Heart right ventricle (tissue), 16 donors: Measurements from ENCODE around the gene FBP2. TPM values are rescaled to one million over a fixed set of nuclear protein-coding genes. Genes with fewer than 3 reads are reported as not detected.
A peak's percentile ranks its signal among the peaks of the same experiment; 100 is the strongest.

Experiments
- ATAC-seq, 8 donors: fragments of 200-7000 bp; cut with Tn5 transposase; one replicate each; pipeline ENCODE4 v1.9.1; 2020; ENCODE audit warnings: mild to moderate bottlenecking in 8 of 8, moderate library complexity in 8 of 8, moderate number of reproducible peaks in 1 of 8
- DNase-seq, 2 donors: peaks; one replicate each; pipeline ENCODE4 v3.0.0-alpha.2; 2020
- H3K27ac ChIP-seq, 10 donors: fragments of 200-600 bp; sonication (generic) in 2 of 10; one replicate each; pipeline versions ENCODE4 v1.5.0 to v1.8.0; 2020 to 2022; ENCODE audit warnings: mild to moderate bottlenecking in 3 of 10
- H3K27me3 ChIP-seq, 7 donors: fragments of 200-600 bp; one replicate each; pipeline ENCODE4 v1.8.0; 2021 to 2022; ENCODE audit warnings: mild to moderate bottlenecking in 2 of 7
- H3K36me3 ChIP-seq, 9 donors: fragments of 200-600 bp; sonication (generic) in 1 of 9; one replicate each; pipeline versions ENCODE4 v1.5.0 to v1.8.0; 2020 to 2022; ENCODE audit warnings: mild to moderate bottlenecking in 2 of 9
- H3K4me1 ChIP-seq, 9 donors: fragments of 200-600 bp; sonication (generic) in 1 of 9; one replicate each; pipeline versions ENCODE4 v1.5.0 to v1.8.0; 2020 to 2022; ENCODE audit warnings: mild to moderate bottlenecking in 4 of 9
- H3K4me3 ChIP-seq, 10 donors: fragments of 200-600 bp; sonication (generic) in 2 of 10; one replicate each; pipeline versions ENCODE4 v1.5.0 to v1.8.0; 2020 to 2022; ENCODE audit warnings: mild to moderate bottlenecking in 7 of 10, moderate library complexity in 2 of 10
- H3K9me3 ChIP-seq, 11 donors: fragments of 200-600 bp in 10 of 11; sonication (generic) in 2 of 11; one replicate each; pipeline versions ENCODE4 v1.5.0 to v1.8.0; 2013 to 2022; ENCODE audit warnings: mild to moderate bottlenecking in 2 of 11, control low read depth in 1 of 11, moderate library complexity in 1 of 11
- WGBS, 2 donors: extraction: QIAGEN DNeasy Blood & Tissue Kit; methylation state at CpG; one replicate each; pipeline ENCODE4 v1.1.7; 2013; ENCODE audit warnings: inconsistent platforms in 1 of 2; 5-methylcytosine and 5-hydroxymethylcytosine counted together
- intact Hi-C, 10 donors: fragments of 100-400 bp; cut with DNase I; formaldehyde crosslinking; loops; one replicate each; pipeline versions ENCODE4 v1.11.1 to v1.14.2; 2022
- long read RNA-seq, 3 donors: library from polyadenylated mRNA; unstranded; transcript quantifications; one replicate each; pipeline ENCODE4 v2.0.0, GENCODE V29; 2020 to 2021
- polyA plus RNA-seq, 2 donors: library from polyadenylated mRNA; stranded (reverse); fragments of 200-250 nt; gene quantifications; one replicate each; pipeline ENCODE4 v1.2.3, GENCODE V29; 2013
- total RNA-seq, 10 donors: library from RNA; stranded (reverse); fragmentation: NEBNext Ultra II Directional in 3 of 10; extraction: Animal tissue kit (Norgen Biotek cat#: 25700) in 3 of 10; gene quantifications; one replicate each; pipeline versions ENCODE4 v1.2.1 to v1.2.4, GENCODE V29; 2021 to 2023
- TF ChIP-seq, protein P1 (sequence below), 9 donors: fragments of 200-600 bp; sonication (generic) in 2 of 9; IDR thresholded peaks; one replicate each; pipeline versions ENCODE4 v1.5.0 to v1.8.0; 2021 to 2022; ENCODE audit warnings: antibody characterized with exemption in 9 of 9, mild to moderate bottlenecking in 5 of 9, moderate library complexity in 1 of 9
- donor health status: Arrhythmogenic right ventricular cardiomyopathy.
- donor health status: ischemic (EF 13 %, LVEDD 7.1; RV severe dilation, severe dysfunction).
- donor health status: healthy with polysubstance abuse.
- donor health status: DM: no; HTN: yes; CAD: no.
- donor health status: DM: no; HTN: no; CAD: no.
- donor health status: ischemic (EF 25% LVEDD 6.9; RV normal size, moderate dysfunction).
- donor health status: ischemic (EF 25% LVEDD 5.7; RV mildly dilated, moderate dysfunction).
- donor health status: healthy.
- donor health status: DM: yes; HTN: yes; CAD: no.
- donor health status: Ischemic cardiomyopathy.
- donor health status: ischemic (EF 35%, LVEDD 5.7; RV mildly dilated, moderate dysfunction).
- donor health status: nonischemic (EF 11% LVEDD 7.7; RV severe dilation, severe dysfunction).
- donor health status: DM: yes; HTN: yes; CAD: no.
- donor health status: PGD.
- donor health status: ischemic (EF 29% LVEDD 5.4; RV normal size, mild dysfunction).
- donor health status: nonischemic (EF 23%, LVEDD 6.1; RV moderate dilation, normal function).

Gene FBP2
- under 1 TPM in 1 of 10 donors, not detected in 9; 0.51 TPM for total RNA-seq
- polyA plus RNA-seq, result under 1 TPM in 1 of 2 donors, not detected in 1; 0.04 TPM
- long read RNA-seq, donor 1, result 0 reads
- long read RNA-seq, donor 2, result 0 reads
- long read RNA-seq, donor 3, result 0 reads

DNA sequence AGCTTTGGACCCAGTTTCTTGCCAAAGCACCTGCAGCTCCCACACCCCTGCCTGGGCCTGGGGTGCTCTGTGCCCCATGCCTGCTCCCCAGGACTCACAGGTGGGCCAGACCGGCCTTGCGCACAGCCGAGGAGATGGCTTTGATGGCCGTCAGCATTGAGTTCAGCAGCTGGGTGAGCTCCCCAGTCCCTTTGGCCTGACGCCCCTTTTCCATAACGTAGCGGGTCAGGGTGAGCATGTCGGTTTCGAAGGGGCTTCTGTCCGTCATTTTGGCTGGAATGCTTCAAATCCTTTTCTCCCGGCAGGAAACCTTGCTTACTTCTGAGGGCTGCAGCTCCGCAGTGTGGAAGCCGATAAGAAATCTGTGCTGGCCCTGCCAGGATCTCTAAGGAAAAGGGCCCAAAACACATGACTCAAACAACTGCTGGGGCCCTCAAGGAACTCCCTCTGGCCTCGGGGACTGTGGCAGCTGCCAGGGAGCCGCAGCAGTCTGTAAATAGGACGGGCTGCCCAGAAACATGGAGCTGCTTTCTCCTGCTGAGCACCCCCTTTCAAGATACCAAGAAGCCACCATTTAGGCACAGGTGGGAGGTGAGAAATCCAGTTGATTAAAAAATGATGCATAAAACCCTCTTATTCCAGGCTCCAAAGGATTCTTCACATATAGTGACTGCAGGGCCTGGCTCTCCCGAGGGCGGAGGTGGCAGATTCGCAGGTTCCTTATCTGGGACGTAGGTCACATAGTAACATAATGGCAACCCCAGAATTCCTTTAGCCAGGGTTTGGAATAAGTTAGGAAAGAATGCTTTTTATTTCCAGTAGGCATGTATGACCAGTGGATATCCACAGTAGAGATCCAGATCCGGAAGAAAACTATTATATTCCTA is at the start of gene FBP2:
TSS of gene FBP2 (minus strand) at position 366 of the 887 bp plus-strand sequence. CDS start at position 268, 98 bp downstream.
- TF ChIP-seq, protein P1, sequence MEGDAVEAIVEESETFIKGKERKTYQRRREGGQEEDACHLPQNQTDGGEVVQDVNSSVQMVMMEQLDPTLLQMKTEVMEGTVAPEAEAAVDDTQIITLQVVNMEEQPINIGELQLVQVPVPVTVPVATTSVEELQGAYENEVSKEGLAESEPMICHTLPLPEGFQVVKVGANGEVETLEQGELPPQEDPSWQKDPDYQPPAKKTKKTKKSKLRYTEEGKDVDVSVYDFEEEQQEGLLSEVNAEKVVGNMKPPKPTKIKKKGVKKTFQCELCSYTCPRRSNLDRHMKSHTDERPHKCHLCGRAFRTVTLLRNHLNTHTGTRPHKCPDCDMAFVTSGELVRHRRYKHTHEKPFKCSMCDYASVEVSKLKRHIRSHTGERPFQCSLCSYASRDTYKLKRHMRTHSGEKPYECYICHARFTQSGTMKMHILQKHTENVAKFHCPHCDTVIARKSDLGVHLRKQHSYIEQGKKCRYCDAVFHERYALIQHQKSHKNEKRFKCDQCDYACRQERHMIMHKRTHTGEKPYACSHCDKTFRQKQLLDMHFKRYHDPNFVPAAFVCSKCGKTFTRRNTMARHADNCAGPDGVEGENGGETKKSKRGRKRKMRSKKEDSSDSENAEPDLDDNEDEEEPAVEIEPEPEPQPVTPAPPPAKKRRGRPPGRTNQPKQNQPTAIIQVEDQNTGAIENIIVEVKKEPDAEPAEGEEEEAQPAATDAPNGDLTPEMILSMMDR (IDR thresholded peaks at IDR 0.05), result no peak
- ATAC-seq (no peak), DNase-seq (no peak)
- 52 to 58% methylated on average over 21 of the region's 21 CpGs for WGBS, 2 donors
- no peaks in the 10 kb centered on the region for H3K36me3 ChIP-seq
- no peaks in the 10 kb centered on the region for H3K4me1 ChIP-seq
- no peak within 1 kb of the TSS for H3K27ac ChIP-seq
- no peaks in the 10 kb centered on the region for H3K9me3 ChIP-seq
- intact Hi-C loops, result no loop called here
- H3K27me3 ChIP-seq, result peaks cover 0 to 17% (median 5%) of the 10 kb centered on the region in 7 donors
- no peak within 1 kb of the TSS for H3K4me3 ChIP-seq

DNA sequence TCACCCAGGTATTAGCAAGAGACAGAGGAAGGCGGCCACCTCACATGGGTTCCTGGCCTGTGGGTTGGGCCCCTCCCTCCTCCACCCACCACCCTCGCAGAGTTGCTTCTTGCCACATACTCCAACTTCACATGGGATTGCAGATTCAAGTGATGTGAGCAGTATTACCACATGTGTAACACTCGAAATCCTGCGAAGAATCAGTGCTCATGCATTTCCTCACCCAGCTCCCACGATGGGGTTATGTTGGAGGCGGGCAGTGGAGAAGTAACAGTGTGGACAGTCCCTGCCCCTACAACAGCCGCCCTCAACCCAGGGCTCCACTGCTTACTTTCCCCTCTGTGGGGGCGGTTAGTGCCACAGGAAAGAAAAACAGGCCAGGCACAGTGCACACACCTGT is 49.6 kb upstream of the FBP2 start:
- TF ChIP-seq, protein P1 (IDR thresholded peaks at IDR 0.05), result no peak
- ATAC-seq, result no peak
- Histone ChIP-seq H3K9me3 (no peaks in the 10 kb centered on the region), H3K36me3 (no peaks in the 10 kb centered on the region), H3K27me3 (peaks cover 7 to 13% (median 11%) of the 10 kb centered on the region in 7 donors), H3K4me1 (peaks cover 0 to 30% (median 7%) of the 10 kb centered on the region in 9 donors), H3K4me3 (no peak overlapping the region), H3K27ac (no peak overlapping the region)
- no peak for DNase-seq
- 89 to 94% methylated on average over 8 of the region's 8 CpGs for WGBS, 2 donors
- intact Hi-C loops, result no loop called here

DNA sequence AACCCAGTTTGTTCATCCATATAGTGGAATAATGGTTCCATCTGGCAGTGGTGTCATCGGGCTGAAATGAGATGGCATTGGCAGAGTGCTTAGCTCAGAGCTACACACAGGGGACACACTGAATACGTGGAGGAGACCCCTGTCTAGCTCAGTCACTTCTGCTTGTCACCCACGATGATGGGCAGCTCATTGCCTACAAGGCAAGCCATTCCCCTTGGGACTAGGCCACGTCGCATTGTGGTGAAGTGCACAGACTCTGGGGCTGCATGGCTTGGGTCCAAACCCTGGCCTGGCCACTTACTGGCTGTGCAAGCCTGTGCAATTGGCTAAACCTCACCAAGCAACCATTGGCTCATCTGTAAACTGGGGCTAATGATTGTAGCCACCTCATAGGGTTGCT is 48.9 kb upstream of the FBP2 start:
- H3K36me3 ChIP-seq, result no peaks in the 10 kb centered on the region
- peaks cover 7 to 18% (median 11%) of the 10 kb centered on the region in 7 donors for H3K27me3 ChIP-seq
- no peak for DNase-seq
- ATAC-seq, result no peak
- peaks cover 0 to 31% (median 7%) of the 10 kb centered on the region in 9 donors for H3K4me1 ChIP-seq
- no peak overlapping the region for H3K4me3 ChIP-seq
- WGBS, 2 donors, result 91 to 93% methylated on average over 5 of the region's 5 CpGs
- H3K9me3 ChIP-seq, result no peaks in the 10 kb centered on the region
- intact Hi-C loops, result no loop called here
- TF ChIP-seq, protein P1 (IDR thresholded peaks at IDR 0.05), result no peak
- H3K27ac ChIP-seq, result no peak overlapping the region

DNA sequence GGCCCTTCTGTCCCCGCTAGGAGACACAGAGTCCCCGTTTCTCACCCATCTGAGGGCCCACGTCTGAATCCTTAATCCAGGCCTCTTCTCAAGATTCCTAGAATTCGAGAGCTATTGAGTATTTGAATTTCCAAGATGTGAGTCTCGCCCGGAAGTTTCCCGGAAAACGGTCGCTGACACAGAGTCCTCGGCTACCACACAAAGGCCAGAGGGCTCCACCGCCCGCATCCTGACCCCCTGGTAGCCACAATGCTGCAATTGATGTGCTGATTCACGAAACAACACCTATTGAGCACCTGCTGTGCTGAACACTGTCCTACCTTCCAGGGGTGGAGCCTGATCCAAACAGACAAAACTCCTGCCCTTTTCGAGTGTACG is 46.4 kb upstream of the FBP2 start:
- no peaks in the 10 kb centered on the region for H3K9me3 ChIP-seq
- peak overlapping the region in 1 of 10 donors; percentile 90 for H3K27ac ChIP-seq
- H3K36me3 ChIP-seq, result no peaks in the 10 kb centered on the region
- peaks cover 7 to 20% (median 11%) of the 10 kb centered on the region in 7 donors for H3K27me3 ChIP-seq
- 63 to 65% methylated on average over 15 of the region's 15 CpGs for WGBS, 2 donors
- ATAC-seq (no peak), DNase-seq (no peak)
- intact Hi-C loops, result no loop called here
- peaks cover 0 to 31% (median 7%) of the 10 kb centered on the region in 9 donors for H3K4me1 ChIP-seq
- TF ChIP-seq, protein P1 (IDR thresholded peaks at IDR 0.05), result no peak
- peak overlapping the region in 9 of 10 donors; percentile 52 to 76 (median 63) for H3K4me3 ChIP-seq
